IMR-90 (cell line): ENCODE data around the gene DGKQ. TPM values are rescaled to one million over a fixed set of nuclear protein-coding genes. Genes with fewer than 3 reads are reported as not detected.

Source experiments
- ATAC-seq: fragments of 200-7000 bp; cut with Tn5 transposase; 2 replicates; pipeline ENCODE4 v1.9.1; 2020; ENCODE audit warnings: low read depth, mild to moderate bottlenecking, moderate library complexity
- BruUV-seq: library from RNA; stranded (reverse); fragments of 400-500 nt; replicated peaks from 2 replicates; lab custom pipeline; 2021; lab: Mats Ljungman, UMichigan
- CTCF ChIA-PET: fragments of 300-600 bp; formaldehyde crosslinking; extraction: SDS; loops from one replicate; lab custom pipeline; 2021; ENCODE audit warnings: antibody characterized with exemption; lab: Yijun Ruan, JAX
- POLR2A ChIA-PET: fragments of 300-600 bp; sonication (Branson Sonifier 250); formaldehyde crosslinking; loops from one replicate; lab custom pipeline; 2022; ENCODE audit warnings: antibody characterized with exemption; ENCODE audit not compliant: unreplicated experiment; lab: Charles Lee
- DNase-seq: peaks from one replicate; pipeline ENCODE4 v3.0.0; 2013
- H2AFZ ChIP-seq: replicated peaks from 2 replicates; pipeline ENCODE3; 2013; ENCODE audit warnings: low read length, mild to moderate bottlenecking; ENCODE audit not compliant: poor library complexity
- H2AK5ac ChIP-seq: 2 replicates; pipeline ENCODE4 v1.6.1; 2013; ENCODE audit warnings: low read depth, low read length, inconsistent platforms
- H2AK9ac ChIP-seq: replicated peaks from 2 replicates; pipeline ENCODE3; 2013; ENCODE audit warnings: mild to moderate bottlenecking, low read depth, low read length, moderate library complexity; ENCODE audit not compliant: poor library complexity
- H2BK120ac ChIP-seq: 2 replicates; pipeline ENCODE4 v1.6.1; 2013; ENCODE audit warnings: low read depth, low read length, inconsistent platforms
- H2BK15ac ChIP-seq: 3 replicates; pipeline ENCODE4 v1.6.1; 2013; ENCODE audit warnings: low read depth, low read length, inconsistent platforms
- H2BK20ac ChIP-seq: 2 replicates; pipeline ENCODE4 v1.6.1; 2013; ENCODE audit warnings: low read depth, mild to moderate bottlenecking, inconsistent platforms, low read length, moderate library complexity
- H2BK5ac ChIP-seq: 2 replicates; pipeline ENCODE4 v1.6.1; 2013; ENCODE audit warnings: mild to moderate bottlenecking, low read depth, low read length, inconsistent platforms; ENCODE audit not compliant: poor library complexity, severe bottlenecking
- H3K14ac ChIP-seq: replicated peaks from 2 replicates; pipeline ENCODE4 v1.6.1; 2013; ENCODE audit warnings: low read depth, low read length, inconsistent platforms
- H3K18ac ChIP-seq: 2 replicates; pipeline ENCODE4 v1.6.1; 2013; ENCODE audit warnings: low read depth, low read length, control low read depth
- H3K23ac ChIP-seq: 2 replicates; pipeline ENCODE4 v1.6.1; 2013; ENCODE audit warnings: low read depth, low read length, inconsistent platforms
- H3K27ac ChIP-seq: 2 replicates; pipeline ENCODE4 v1.5.1; 2013; ENCODE audit warnings: mild to moderate bottlenecking, control low read depth, low read length; ENCODE audit not compliant: insufficient read depth
- H3K27me3 ChIP-seq: 2 replicates; pipeline ENCODE4 v1.6.1; 2013; ENCODE audit warnings: low read length; ENCODE audit not compliant: control insufficient read depth, insufficient read depth
- H3K36me3 ChIP-seq: 2 replicates; pipeline ENCODE4 v1.6.1; 2013; ENCODE audit warnings: low read length, mixed read lengths; ENCODE audit not compliant: control insufficient read depth, insufficient read depth
- H3K4ac ChIP-seq: 2 replicates; pipeline ENCODE4 v1.6.1; 2013; ENCODE audit warnings: low read depth, low read length, inconsistent platforms
- H3K4me1 ChIP-seq: 2 replicates; pipeline ENCODE4 v1.6.1; 2013; ENCODE audit warnings: low read length, mixed read lengths; ENCODE audit not compliant: control insufficient read depth, insufficient read depth
- H3K4me2 ChIP-seq: 2 replicates; pipeline ENCODE4 v1.6.1; 2013; ENCODE audit warnings: low read depth, mild to moderate bottlenecking, control low read depth, low read length, moderate library complexity
- H3K4me3 ChIP-seq: 2 replicates; pipeline ENCODE4 v1.5.1; 2013; ENCODE audit warnings: low read depth, mild to moderate bottlenecking, control low read depth, low read length, moderate library complexity; ENCODE audit not compliant: insufficient read depth
- H3K56ac ChIP-seq: 2 replicates; pipeline ENCODE4 v1.6.1; 2013; ENCODE audit warnings: low read length, inconsistent platforms; ENCODE audit not compliant: insufficient read depth; ENCODE audit errors: extremely low read depth
- H3K79me1 ChIP-seq, 2 experiments: 2 replicates each; pipeline ENCODE4 v1.6.1; 2013; ENCODE audit warnings: low read length in 2 of 2, inconsistent platforms in 1 of 2, low read depth in 1 of 2
- H3K9ac ChIP-seq: 2 replicates; pipeline ENCODE4 v1.6.1; 2013; ENCODE audit warnings: low read depth, low read length, control low read depth
- H3K9me1 ChIP-seq: 2 replicates; pipeline ENCODE4 v1.6.1; 2013; ENCODE audit warnings: low read length, inconsistent platforms; ENCODE audit not compliant: insufficient read depth
- H3K9me3 ChIP-seq: 2 replicates; pipeline ENCODE4 v1.6.1; 2013; ENCODE audit warnings: low read length; ENCODE audit not compliant: control insufficient read depth, insufficient read depth
- H4K20me1 ChIP-seq: 2 replicates; pipeline ENCODE4 v1.6.1; 2013; ENCODE audit warnings: low read length, inconsistent platforms; ENCODE audit not compliant: insufficient read depth
- H4K5ac ChIP-seq: 2 replicates; pipeline ENCODE4 v1.6.1; 2013; ENCODE audit warnings: mild to moderate bottlenecking, low read depth, low read length, control low read depth
- H4K8ac ChIP-seq, 2 experiments: 2 replicates each; pipeline ENCODE4 v1.6.1; 2013; ENCODE audit warnings: low read depth in 2 of 2, low read length in 2 of 2, control low read depth in 1 of 2, inconsistent platforms in 1 of 2
- H4K91ac ChIP-seq: 2 replicates; pipeline ENCODE4 v1.6.1; 2013; ENCODE audit warnings: low read depth, low read length, inconsistent platforms; ENCODE audit not compliant: insufficient read depth
- BHLHE40 ChIP-seq: fragments of 150-350 bp; IDR thresholded peaks from 2 replicates; pipeline ENCODE4 v1.6.1; 2016; ENCODE audit warnings: mild to moderate bottlenecking, low read depth, low read length
- CHD1 ChIP-seq: IDR thresholded peaks from 2 replicates; pipeline ENCODE4 v1.6.1; 2012; ENCODE audit warnings: low read depth, low read length, improper control_type of control experiment
- CTCF ChIP-seq: conservative IDR thresholded peaks from 2 replicates; pipeline ENCODE4 v1.5.1; 2012; ENCODE audit warnings: mild to moderate bottlenecking, low read depth, low read length, improper control_type of control experiment
- ELK1 ChIP-seq: fragments of 150-350 bp; IDR thresholded peaks from 2 replicates; pipeline ENCODE4 v1.6.1; 2016; ENCODE audit warnings: low read depth, mild to moderate bottlenecking, low read length, moderate library complexity, borderline replicate concordance
- FOS ChIP-seq: fragments of 150-350 bp; IDR thresholded peaks from 2 replicates; pipeline ENCODE4 v1.6.1; 2016; ENCODE audit warnings: low read depth, low read length
- MAZ ChIP-seq: IDR thresholded peaks from 2 replicates; pipeline ENCODE4 v1.6.1; 2012; ENCODE audit warnings: low read depth, mild to moderate bottlenecking, low read length, improper control_type of control experiment, moderate library complexity, borderline replicate concordance
- MXI1 ChIP-seq: IDR thresholded peaks from 2 replicates; pipeline ENCODE4 v1.6.1; 2012; ENCODE audit warnings: low read depth, mild to moderate bottlenecking, low read length, moderate library complexity, borderline replicate concordance
- NFE2L2 ChIP-seq: fragments of 150-350 bp; IDR thresholded peaks from 2 replicates; pipeline ENCODE4 v1.6.1; 2016; ENCODE audit warnings: low read depth, mild to moderate bottlenecking, low read length
- RCOR1 ChIP-seq: IDR thresholded peaks from 2 replicates; pipeline ENCODE4 v1.6.1; 2012; ENCODE audit warnings: mild to moderate bottlenecking, low read length, improper control_type of control experiment; ENCODE audit not compliant: insufficient replicate concordance
- RFX5 ChIP-seq: IDR thresholded peaks from 2 replicates; pipeline ENCODE4 v1.8.0; 2012; ENCODE audit warnings: low read depth, mild to moderate bottlenecking, low read length, moderate library complexity
- WGBS, 2 experiments: methylation state at CpG; one replicate each; pipeline versions ENCODE4 v1.1.5 to v1.1.7; 2013; ENCODE audit warnings: missing lambda C conversion rate in 2 of 2; ENCODE audit not compliant: insufficient read length in 1 of 2; ENCODE audit errors: extremely low coverage in 2 of 2; 5-methylcytosine and 5-hydroxymethylcytosine counted together
- dilution Hi-C: fragments of 300-500 bp; cut with HindIII; formaldehyde crosslinking; loops from one replicate; pipeline ENCODE4 v1.14.3; 2018; ENCODE audit warnings: low sequenced_read_pairs; ENCODE audit not compliant: unreplicated experiment
- in situ Hi-C: fragments of 300-500 bp; cut with MboI; formaldehyde crosslinking; loops from 3 replicates; pipeline ENCODE4 v1.14.3; 2019; ENCODE audit warnings: low sequenced_read_pairs, inconsistent platforms, mixed read lengths
- intact Hi-C: fragments of 100-400 bp; cut with micrococcal nuclease; formaldehyde crosslinking; loops from 2 replicates; pipeline ENCODE4 v1.10.0; 2022
- polyA plus RNA-seq, 3 experiments: library from polyadenylated mRNA; depleted of rRNA; stranded (reverse); fragments of >200 nt; gene quantifications; 2 replicates each; pipeline ENCODE4 v1.2.3, GENCODE V29; 2012; ENCODE audit warnings: low replicate concordance in 1 of 3
- total RNA-seq: library from RNA; depleted of rRNA; stranded (reverse); fragments of >200 nt; gene quantifications from 2 replicates; pipeline ENCODE4 v1.2.3, GENCODE V29; 2012
- TF ChIP-seq, protein P1 (sequence below): fragments of 150-350 bp; IDR thresholded peaks from 2 replicates; pipeline ENCODE4 v1.6.1; 2017; ENCODE audit warnings: mild to moderate bottlenecking, antibody characterized with exemption, low read length, low read depth

Gene DGKQ
- total and polyA plus RNA-seq, 2 of the 4 experiments (the other 2 are of a cell fraction), result 4.3 to 15.6 TPM

GRCh38 chr4:996997-997374 is 23.6 kb upstream of the DGKQ start:
- H2AK5ac ChIP-seq, result no peak overlapping the region
- POLR2A ChIA-PET, result no interaction called here
- no TSS peak for BruUV-seq
- no peak overlapping the region for H4K5ac ChIP-seq
- peaks cover 47% of the 10 kb centered on the region for H3K27me3 ChIP-seq
- H3K36me3 ChIP-seq, result no peaks in the 10 kb centered on the region
- H3K79me1 ChIP-seq, result 0 out of 4 replicates have a peak, but pooled peaks cover 0 to 4% of the 10 kb centered on the region in 2 experiments
- H4K91ac ChIP-seq, result no peak overlapping the region
- peaks cover 11% of the 10 kb centered on the region for H4K20me1 ChIP-seq
- H2BK5ac ChIP-seq, result no peak overlapping the region
- no peak overlapping the region for H3K4me3 ChIP-seq
- no peak overlapping the region for H2AK9ac ChIP-seq
- 10% methylated on average over 11 of the region's 25 CpGs; no CpG with 5 or more reads in 1 of the 2 experiments for WGBS, 2 experiments
- TF ChIP-seq BHLHE40 (no peak), RCOR1 (no peak), NFE2L2 (no peak), RFX5 (no peak), MXI1 (no peak), FOS (no peak), CHD1 (no peak), ELK1 (no peak), CTCF (no peak), MAZ (no peak)
- TF ChIP-seq, protein P1, sequence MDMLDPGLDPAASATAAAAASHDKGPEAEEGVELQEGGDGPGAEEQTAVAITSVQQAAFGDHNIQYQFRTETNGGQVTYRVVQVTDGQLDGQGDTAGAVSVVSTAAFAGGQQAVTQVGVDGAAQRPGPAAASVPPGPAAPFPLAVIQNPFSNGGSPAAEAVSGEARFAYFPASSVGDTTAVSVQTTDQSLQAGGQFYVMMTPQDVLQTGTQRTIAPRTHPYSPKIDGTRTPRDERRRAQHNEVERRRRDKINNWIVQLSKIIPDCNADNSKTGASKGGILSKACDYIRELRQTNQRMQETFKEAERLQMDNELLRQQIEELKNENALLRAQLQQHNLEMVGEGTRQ, result no peak
- H3K23ac ChIP-seq, result no peak overlapping the region
- CTCF ChIA-PET, result no interaction called here
- no peak overlapping the region for H3K4ac ChIP-seq
- DNase-seq, result no peak
- H2BK20ac ChIP-seq, result no peak overlapping the region
- H3K27ac ChIP-seq, result no peak overlapping the region
- H2BK15ac ChIP-seq, result no peak overlapping the region
- H3K4me2 ChIP-seq, result no peak overlapping the region
- H2BK120ac ChIP-seq, result no peak overlapping the region
- in situ Hi-C loops, result no loop called here
- no peak overlapping the region for H3K18ac ChIP-seq
- no peak overlapping the region for H2AFZ ChIP-seq
- ATAC-seq, result no peak
- H3K9me1 ChIP-seq, result no peaks in the 10 kb centered on the region
- no peak overlapping the region for H3K56ac ChIP-seq
- H4K8ac ChIP-seq, result no peak overlapping the region
- H3K4me1 ChIP-seq, result peaks cover 3% of the 10 kb centered on the region; the same call in 1 of the 2 replicates
- H3K9ac ChIP-seq, result no peak overlapping the region
- no peak overlapping the region for H3K14ac ChIP-seq
- H3K9me3 ChIP-seq, result no peaks in the 10 kb centered on the region; the same call in 1 of the 2 replicates
- intact Hi-C loops, result no loop called here
- dilution Hi-C loops, result no loop called here
